ENCODE measurements around the gene SLC9A9. TPM values are rescaled to one million over a fixed set of nuclear protein-coding genes. Genes with fewer than 3 reads are reported as not detected.

SLC9A9 gene
- total and polyA plus RNA-seq, 2 of the 8 experiments (the other 6 are each of a cell fraction or from before 2014, with no cell fraction given), result 0.48 to 1.1 TPM

DNA sequence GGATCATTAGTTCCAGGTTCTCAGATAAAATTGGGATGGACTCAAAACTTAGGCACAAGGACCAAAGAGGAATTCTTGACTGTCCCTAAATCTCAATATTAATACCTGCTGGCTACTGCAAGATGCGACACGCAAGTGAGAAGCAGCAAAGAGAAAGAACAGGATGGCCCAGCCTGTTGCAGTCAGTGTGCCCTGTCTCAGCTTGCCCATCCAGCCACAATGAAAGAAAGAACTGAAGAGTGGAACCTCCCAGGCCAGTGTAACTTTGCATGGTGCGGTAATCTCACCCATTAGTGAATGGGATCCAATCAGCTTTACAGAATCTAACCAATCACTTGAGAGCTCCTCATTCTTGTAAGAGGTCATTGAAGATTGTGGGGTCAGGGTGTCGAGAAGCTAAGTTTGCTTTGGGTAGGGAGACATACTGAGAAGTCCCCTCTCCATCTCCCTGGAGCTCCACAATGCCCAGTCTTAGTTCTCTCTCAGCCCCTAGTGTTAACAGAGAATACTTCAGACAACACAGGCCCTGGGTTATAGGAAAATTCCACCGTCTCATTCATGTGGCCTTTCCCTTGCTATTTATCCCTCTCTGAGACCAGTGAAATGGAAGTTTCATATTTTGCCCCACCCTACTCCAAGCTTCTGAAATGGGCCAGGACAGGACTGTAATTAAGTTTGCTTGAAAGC is 3.2 kb upstream of the SLC9A9 start:
- no peak overlapping the region for H2BK120ac ChIP-seq (replicated peaks; ENCODE audit: low read depth, low read length)
- H3K18ac ChIP-seq (ENCODE audit: extremely low read depth, low read length), result no peak overlapping the region
- no peak overlapping the region for H3K23ac ChIP-seq (ENCODE audit: insufficient read length)
- H3K4me1 ChIP-seq (replicated peaks in 1 of 4; ENCODE audit: control insufficient read depth in 3 of 4, insufficient read depth in 4 of 4, low read length in 3 of 4), result peaks cover 0 to 10% (median 7%) of the 10 kb centered on the region in 4 experiments; a peak in 3 of 7 replicates
- CTCF ChIA-PET (ENCODE audit: partially characterized antibody), result interaction anchor here (0.5 to 1.3 kb wide), 4 partner anchors 9 to 22 kb away, joined by 3 read pairs; no protein-coding TSS in a partner anchor
- no peak overlapping the region for H3K4me2 ChIP-seq (ENCODE audit: insufficient read depth in 1 of 2, low read depth in 2 of 2, low read length in 2 of 2)
- no peak overlapping the region for H4K91ac ChIP-seq (replicated peaks; ENCODE audit: insufficient read length, low read length)
- H3K4me3 ChIP-seq (ENCODE audit: extremely low read depth in 1 of 4, insufficient read depth in 2 of 4, low read depth in 3 of 4, low read length in 4 of 4), result no peak overlapping the region
- H4K20me1 ChIP-seq (replicated peaks in 1 of 2; ENCODE audit: control insufficient read depth in 1 of 2, insufficient read depth in 2 of 2, low read length in 2 of 2), result no peaks in the 10 kb centered on the region
- H3K4ac ChIP-seq (replicated peaks; ENCODE audit: insufficient read length, low read depth, low read length), result no peak overlapping the region
- H2BK12ac ChIP-seq (ENCODE audit: low read depth, low read length), result peak overlapping the region; percentile 54; the same call in 1 of the 2 replicates
- no peak overlapping the region for H3K27ac ChIP-seq (ENCODE audit: low read depth, low read length)
- TF ChIP-seq ASH2L (IDR thresholded peaks at IDR 0.05; ENCODE audit: low read length), result no peak
- peak in 1 of 2 experiments; percentile 4; a peak in 1 of 4 replicates for TF ChIP-seq RAD21 (IDR thresholded peaks at IDR 0.05 in 1 of 2, conservative IDR thresholded peaks at IDR 0.05 in 1 of 2; ENCODE audit: low read depth in 2 of 2, low read length in 2 of 2)
- TF ChIP-seq, protein P1, sequence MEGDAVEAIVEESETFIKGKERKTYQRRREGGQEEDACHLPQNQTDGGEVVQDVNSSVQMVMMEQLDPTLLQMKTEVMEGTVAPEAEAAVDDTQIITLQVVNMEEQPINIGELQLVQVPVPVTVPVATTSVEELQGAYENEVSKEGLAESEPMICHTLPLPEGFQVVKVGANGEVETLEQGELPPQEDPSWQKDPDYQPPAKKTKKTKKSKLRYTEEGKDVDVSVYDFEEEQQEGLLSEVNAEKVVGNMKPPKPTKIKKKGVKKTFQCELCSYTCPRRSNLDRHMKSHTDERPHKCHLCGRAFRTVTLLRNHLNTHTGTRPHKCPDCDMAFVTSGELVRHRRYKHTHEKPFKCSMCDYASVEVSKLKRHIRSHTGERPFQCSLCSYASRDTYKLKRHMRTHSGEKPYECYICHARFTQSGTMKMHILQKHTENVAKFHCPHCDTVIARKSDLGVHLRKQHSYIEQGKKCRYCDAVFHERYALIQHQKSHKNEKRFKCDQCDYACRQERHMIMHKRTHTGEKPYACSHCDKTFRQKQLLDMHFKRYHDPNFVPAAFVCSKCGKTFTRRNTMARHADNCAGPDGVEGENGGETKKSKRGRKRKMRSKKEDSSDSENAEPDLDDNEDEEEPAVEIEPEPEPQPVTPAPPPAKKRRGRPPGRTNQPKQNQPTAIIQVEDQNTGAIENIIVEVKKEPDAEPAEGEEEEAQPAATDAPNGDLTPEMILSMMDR (IDR thresholded peaks at IDR 0.05; ENCODE audit: control extremely low read depth in 1 of 3, insufficient read depth in 1 of 3, low read depth in 1 of 3, low read length in 3 of 3), result peak in 1 of 3 experiments; percentile 15; a peak in 1 of 4 replicates
- DNase-seq (ENCODE audit: low read depth in 1 of 2, low spot score in 2 of 2), result no peak
- H3K79me1 ChIP-seq (ENCODE audit: low read depth, low read length), result no peaks in the 10 kb centered on the region
- H4K5ac ChIP-seq (ENCODE audit: insufficient read length, low read depth, low read length), result no peak overlapping the region
- no peaks in the 10 kb centered on the region for H3K23me2 ChIP-seq (ENCODE audit: low read depth, low read length)
- no peaks in the 10 kb centered on the region for H3K36me3 ChIP-seq (ENCODE audit: control insufficient read depth in 2 of 4, insufficient read depth in 4 of 4, low read length in 3 of 4)
- H2AFZ ChIP-seq (ENCODE audit: low read length), result peak overlapping the region; percentile 80
- H2BK20ac ChIP-seq (ENCODE audit: low read length), result no peak overlapping the region
- no peaks in the 10 kb centered on the region for H3K9me3 ChIP-seq (ENCODE audit: insufficient read depth in 2 of 2, low read depth in 1 of 2, low read length in 1 of 2)
- H4K8ac ChIP-seq (ENCODE audit: extremely low read depth, insufficient read depth, low read length), result no peak overlapping the region
- no peak overlapping the region for H2AK5ac ChIP-seq (ENCODE audit: low read depth, low read length)
- WGBS, 2 experiments (ENCODE audit: extremely low coverage in 1 of 2, insufficient coverage in 1 of 2, insufficient read length in 1 of 2, insufficient replicate concordance in 2 of 2, low coverage in 1 of 2, low lambda C conversion rate in 2 of 2, missing lambda C conversion rate in 1 of 2), result 96% methylated on average over 5 of the region's 5 CpGs; no CpG with 5 or more reads in 1 of the 2 experiments
- FAIRE-seq, result no peak
- H3K79me2 ChIP-seq (ENCODE audit: control insufficient read depth in 1 of 2, insufficient read depth in 2 of 2, low read length in 2 of 2), result no peaks in the 10 kb centered on the region
- H2BK15ac ChIP-seq (ENCODE audit: low read length), result no peak overlapping the region
- H2BK5ac ChIP-seq (ENCODE audit: low read depth, low read length), result no peak overlapping the region
- no peak overlapping the region for H3K56ac ChIP-seq (replicated peaks; ENCODE audit: insufficient read length, low read depth, low read length)
- H3K9ac ChIP-seq (replicated peaks in 1 of 4; ENCODE audit: extremely low read depth in 1 of 4, low read depth in 3 of 4, low read length in 3 of 4), result no peak overlapping the region
- POLR2A ChIA-PET (ENCODE audit: partially characterized antibody), result no interaction called here
- no peaks in the 10 kb centered on the region for H3K27me3 ChIP-seq (replicated peaks in 1 of 4; ENCODE audit: control insufficient read depth in 3 of 4, extremely low read depth in 1 of 4, insufficient read depth in 3 of 4, low read length in 3 of 4)
- no peak overlapping the region for H3K14ac ChIP-seq (ENCODE audit: insufficient read length)
